Activated CD4-positive, alpha-beta T cell treated with anti-CD3 and anti-CD28 coated beads, Interleukin-2, amount 50 U/mL, for 1 hour (primary cell): ENCODE results near the gene ARL5B.
"Not testable (repeated sequence)": the region's sequence is repeated elsewhere in the genome, so short reads cannot be mapped to it uniquely, and the experiment has no call there.

Source experiments
- DNase-seq: peaks from one replicate; pipeline ENCODE4 v3.0.0-alpha.2; 2020

The ARL5B gene

DNA sequence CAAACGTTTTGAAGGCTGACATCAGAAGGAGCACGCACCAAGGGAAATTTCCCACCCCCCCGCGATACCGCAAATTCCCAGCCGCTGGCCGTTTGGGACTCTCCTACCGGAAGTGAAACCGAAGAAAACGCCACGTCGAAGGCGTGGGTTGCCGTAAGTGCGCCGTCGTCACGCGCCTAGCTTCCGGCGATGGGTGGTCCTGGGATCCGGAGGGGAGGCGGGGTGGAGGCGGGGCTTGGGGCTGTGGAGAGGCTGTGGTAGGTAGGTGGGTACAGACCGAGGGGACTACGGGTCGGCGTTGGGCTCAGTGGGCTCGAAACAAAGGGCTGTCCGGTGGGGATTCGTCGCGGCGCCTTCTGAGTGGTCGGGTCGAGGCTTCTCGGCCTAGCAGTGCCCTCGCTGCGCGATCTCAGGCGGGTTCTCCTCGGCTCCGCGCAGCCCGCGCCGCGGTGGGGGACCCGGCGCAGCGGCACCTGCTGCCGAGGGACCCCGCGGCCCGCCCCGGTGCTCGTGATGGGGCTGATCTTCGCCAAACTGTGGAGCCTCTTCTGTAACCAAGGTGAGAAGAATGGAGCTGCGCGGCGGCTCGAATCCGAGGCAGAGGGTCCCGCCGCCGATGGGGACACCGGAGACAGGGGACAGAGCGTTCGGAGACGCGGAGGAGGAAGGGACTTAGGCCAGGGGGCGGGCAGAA lies at the start of gene ARL5B:
ARL5B (plus strand) TSS at position 307 of the 694 bp plus-strand sequence; CDS start at position 514, 207 bp downstream.
- DNase-seq = peak; percentile 96

DNA sequence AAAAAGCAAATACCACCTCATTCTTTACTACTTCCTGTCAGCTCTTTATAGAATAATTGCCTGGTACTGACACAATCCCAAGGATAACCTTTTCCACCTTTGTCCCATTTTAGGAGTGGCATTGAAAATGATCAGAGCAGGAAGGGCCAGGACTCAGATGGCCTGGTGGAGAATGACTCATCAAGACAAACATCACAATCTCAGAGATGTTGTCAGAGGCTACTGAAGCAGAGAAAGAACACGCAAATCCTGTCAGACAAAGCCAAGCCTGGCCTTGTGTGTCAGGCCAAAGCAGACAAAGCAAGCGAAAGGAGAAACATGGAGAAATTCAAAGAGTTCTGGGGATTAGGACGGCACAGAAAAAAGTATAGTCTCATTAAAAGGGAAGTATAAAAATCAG lies 48.7 kb upstream of the ARL5B start:
- no peak for DNase-seq

DNA sequence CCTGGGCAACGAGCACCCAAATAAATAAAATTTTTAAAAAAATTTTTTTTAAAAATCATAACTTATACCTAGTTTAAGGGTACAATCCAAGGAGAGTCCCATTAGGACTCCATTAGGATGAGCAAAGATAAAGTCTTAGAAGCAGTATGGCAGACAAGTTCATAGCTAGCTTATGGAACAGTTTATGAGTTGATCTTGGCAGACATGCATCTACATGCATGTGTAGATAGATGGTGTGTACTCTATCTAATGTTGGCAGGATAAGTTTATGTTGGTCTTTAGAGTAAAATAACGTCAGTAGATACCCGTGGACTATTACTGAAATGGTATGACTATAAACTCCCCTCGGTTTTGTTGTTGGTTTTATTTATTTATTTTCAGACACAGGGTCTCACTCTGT lies 48.1 kb upstream of the ARL5B start:
- no peak for DNase-seq

- no peak for DNase-seq
Measured at GRCh38 chr10:18615618-18616017, 43.6 kb upstream of the ARL5B start.

GRCh38 chr10:18616337-18616736 lies 42.9 kb upstream of the ARL5B start:
- no peak for DNase-seq

- DNase-seq = no peak
Measured at GRCh38 chr10:18619016-18619415, 40.2 kb upstream of the ARL5B start.

GRCh38 chr10:18620856-18621255 lies 38.4 kb upstream of the ARL5B start:
- DNase-seq = no peak

DNA sequence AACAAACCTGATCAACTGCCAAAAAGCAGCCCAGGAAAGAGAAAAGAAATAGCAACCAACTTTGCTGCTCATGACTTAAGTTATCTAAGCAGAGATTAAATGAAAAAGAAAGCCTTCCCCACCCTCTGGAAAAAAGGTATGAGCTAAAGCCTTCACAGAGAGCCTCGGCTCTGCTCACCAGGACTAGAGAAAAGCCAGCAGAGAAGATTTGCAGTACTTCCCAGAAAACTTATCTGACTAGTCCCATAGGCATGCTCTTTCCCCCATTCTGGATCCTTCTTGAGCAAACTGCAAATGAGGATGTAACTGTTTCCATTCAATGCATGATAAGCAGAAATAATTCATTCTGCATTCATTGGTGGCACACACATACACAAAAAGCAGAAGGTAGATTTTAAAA lies 35.6 kb upstream of the ARL5B start:
- not testable (repeated sequence) for DNase-seq

GRCh38 chr10:18625886-18626285 lies 33.3 kb upstream of the ARL5B start:
- no peak for DNase-seq

GRCh38 chr10:18627452-18628018 lies 31.7 kb upstream of the ARL5B start:
- peak; percentile 75 for DNase-seq

- not testable (repeated sequence) for DNase-seq
Measured at GRCh38 chr10:18632500-18632899, 26.7 kb upstream of the ARL5B start.

- no peak for DNase-seq
Measured at GRCh38 chr10:18635995-18636394, 23.2 kb upstream of the ARL5B start.

DNA sequence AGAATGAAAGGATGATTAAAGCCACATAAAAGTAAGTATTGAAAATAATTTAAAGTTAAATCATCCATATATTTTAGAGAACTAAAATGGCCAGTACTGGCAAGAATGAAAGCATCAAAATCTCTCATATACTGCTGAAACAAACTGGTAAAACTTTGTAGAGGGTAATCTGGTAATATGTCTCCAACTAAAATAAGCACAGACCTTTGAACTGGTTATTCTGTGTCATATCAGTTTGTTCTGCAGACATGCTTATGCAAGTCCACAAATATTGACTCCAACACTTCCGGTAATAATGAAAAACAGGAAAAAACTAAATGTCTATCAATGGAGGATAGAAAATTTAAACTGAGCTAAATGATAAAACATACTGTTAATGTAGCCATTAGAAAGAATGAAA lies 21.8 kb upstream of the ARL5B start:
- not testable (repeated sequence) for DNase-seq

DNA sequence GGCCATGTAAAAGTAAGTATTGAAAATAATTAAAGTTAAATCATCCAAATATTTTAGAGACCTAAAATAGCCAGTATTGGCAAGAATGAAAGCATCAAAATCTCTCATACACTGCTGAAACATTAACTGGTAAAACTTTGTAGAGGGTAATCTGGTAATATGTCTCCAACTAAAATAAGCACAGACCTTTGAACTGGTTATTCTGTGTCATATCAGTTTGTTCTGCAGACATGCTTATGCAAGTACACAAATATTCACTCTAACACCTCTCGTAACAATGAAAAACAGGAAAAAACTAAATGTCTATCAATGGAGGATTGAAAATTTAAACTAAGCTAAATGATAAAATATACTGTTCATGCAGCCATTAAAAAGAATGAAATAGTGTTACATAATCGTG lies 19.5 kb upstream of the ARL5B start:
- not testable (repeated sequence) for DNase-seq

DNA sequence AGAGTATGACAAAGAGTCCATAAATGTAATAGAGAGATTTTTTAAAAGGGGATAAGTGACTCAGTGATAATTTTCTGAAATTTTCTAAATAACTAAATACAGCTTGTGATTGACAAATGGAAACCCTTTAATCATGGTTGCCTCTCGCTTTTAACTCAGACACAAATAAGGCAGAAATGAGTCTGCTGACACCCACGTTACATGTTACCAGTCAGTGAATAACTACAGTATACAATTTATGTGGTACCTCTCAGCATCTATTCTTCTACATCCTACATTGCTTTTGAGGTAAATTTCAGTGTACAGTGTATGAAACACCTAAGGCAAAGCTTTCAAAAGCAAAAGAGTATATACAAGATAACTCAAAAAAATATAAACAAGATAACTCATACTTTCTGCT lies 12.1 kb upstream of the ARL5B start:
- DNase-seq = no peak

- DNase-seq = no peak
Measured at GRCh38 chr10:18647945-18648344, 11.3 kb upstream of the ARL5B start.

GRCh38 chr10:18649364-18649959 lies 9.8 kb upstream of the ARL5B start:
- no peak for DNase-seq

DNA sequence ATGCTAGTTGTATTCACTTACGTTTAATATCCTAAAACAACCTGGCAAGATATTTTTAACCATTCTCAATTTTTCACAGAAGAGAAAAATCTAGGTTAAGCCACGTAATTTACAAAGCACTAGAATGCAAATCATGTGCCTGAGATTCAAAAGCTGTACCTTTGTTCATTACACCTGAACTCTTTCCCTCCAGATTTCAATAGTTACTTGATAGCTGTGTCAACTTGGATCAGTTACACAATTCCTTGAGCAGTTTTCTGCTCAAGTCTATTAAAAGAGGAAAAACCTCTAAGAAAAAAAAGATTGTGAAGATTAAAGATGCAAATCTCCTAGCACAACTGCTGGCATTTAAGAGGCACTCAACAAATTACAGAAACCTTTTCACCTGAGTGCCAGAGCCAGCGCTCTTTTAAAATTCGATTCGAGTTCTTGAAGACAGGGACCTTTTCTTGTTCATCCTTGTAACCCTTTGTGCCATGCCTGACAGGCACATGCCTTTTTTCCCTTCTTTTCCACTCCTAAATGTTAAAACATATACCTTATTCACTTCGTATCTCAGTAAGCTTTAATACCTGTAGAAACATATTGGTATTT lies 8.7 kb upstream of the ARL5B start:
- no peak for DNase-seq

- peak; percentile 94 for DNase-seq
Measured at GRCh38 chr10:18651324-18652007, 7.8 kb upstream of the ARL5B start, which contains the start of gene NSUN6. TSS of gene NSUN6 (minus strand) at chr10:18651587. CDS start at chr10:18651203, 384 bp downstream.

GRCh38 chr10:18653112-18653511 lies 6.1 kb upstream of the ARL5B start:
- no peak for DNase-seq

DNA sequence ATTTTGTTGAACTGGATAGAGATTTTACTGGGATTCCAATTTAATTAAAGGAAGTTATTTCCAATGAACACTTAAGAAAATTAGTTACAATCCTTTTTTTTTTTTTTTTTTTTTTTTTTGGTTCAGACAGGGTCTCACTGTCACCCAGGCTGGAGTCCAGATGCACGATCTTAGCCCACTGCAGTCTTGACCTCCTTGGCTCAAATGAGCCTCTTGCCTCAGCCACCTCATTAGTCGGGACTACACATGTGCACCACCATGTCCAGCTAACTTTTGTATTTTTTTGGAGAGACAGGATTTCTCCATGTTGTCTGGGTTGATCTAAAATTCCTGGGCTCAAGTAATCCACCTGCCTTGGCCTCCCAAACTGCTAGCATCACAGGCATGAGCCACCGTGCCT lies 2.5 kb upstream of the ARL5B start:
- DNase-seq = no peak

- no peak for DNase-seq
Measured at GRCh38 chr10:18658271-18659124, 733 bp upstream of the ARL5B start.
